ENCODE data around the gene SOX9. TPM values are rescaled to one million over a fixed set of nuclear protein-coding genes. Genes with fewer than 3 reads are reported as not detected.

Gene SOX9
- total and polyA plus RNA-seq, 2 experiments from 2014 or later: 16.6 to 18.5 TPM

DNA sequence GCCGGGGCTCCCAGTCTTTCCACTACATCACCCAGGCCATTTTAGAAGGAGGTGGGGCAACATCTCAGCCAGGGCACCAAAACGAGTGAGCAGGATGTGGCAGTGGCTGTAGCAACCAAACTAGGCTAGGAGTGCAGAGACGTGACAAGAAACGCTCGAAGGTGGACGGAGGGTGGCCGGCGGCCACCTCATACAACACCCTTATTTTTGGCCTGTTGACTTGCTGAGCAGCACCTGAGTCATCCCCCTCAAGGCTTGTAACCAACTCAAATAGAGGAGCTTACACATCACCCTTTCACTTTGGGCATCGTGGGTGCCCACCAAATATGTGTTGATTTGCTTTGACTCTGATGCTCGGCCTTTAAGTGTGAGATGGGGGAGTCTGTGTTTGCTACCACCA, 23.7 kb upstream of the SOX9 start:
- H3K9me3 ChIP-seq (ENCODE audit: low read depth): no peaks in the 10 kb centered on the region
- H2AFZ ChIP-seq: no peak overlapping the region
- no peaks in the 10 kb centered on the region for H3K79me2 ChIP-seq (ENCODE audit: insufficient read depth)

DNA sequence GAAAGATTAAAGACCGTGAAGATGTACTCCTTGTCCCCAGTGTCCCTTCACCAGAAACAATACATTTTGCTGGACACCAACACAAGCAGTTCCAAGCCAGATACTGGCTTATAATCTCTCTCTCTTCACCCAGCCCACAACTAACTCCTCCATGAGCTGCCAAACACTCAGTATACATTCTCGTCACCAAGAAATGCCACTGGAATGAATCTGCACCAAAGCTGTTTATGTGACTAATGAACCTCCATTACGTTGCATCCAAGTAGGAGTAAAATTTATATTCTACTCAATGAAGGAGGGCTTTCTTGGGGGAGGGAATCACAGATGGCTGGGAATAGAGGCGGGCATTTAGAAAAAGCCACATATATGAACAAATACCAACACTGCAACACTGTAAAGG, 20.9 kb upstream of the SOX9 start:
- H4K20me1 ChIP-seq (ENCODE audit: insufficient read depth): no peaks in the 10 kb centered on the region
- H3F3A ChIP-seq (ENCODE audit: insufficient read depth): no peaks in the 10 kb centered on the region
- 33 to 34% methylated on average over 4 of the region's 4 CpGs for WGBS, 2 experiments (ENCODE audit: low coverage in 1 of 2, low lambda C conversion rate in 2 of 2, missing lambda C conversion rate in 2 of 2)
- H3K9me2 ChIP-seq (ENCODE audit: insufficient read depth): no peaks in the 10 kb centered on the region
- peaks cover 10% of the 10 kb centered on the region; the same call in 1 of the 2 replicates for H3K4me1 ChIP-seq (ENCODE audit: insufficient read depth)
- H2AFZ ChIP-seq: no peak overlapping the region
- no peak overlapping the region for H3K27ac ChIP-seq
- H3K4me3 ChIP-seq: no peak overlapping the region
- H3K27me3 ChIP-seq (replicated peaks; ENCODE audit: insufficient read depth): no peaks in the 10 kb centered on the region
- DNase-seq: peak; percentile 80
- no peak overlapping the region for H3K9ac ChIP-seq
- TF ChIP-seq EZH2phosphoT487 (IDR thresholded peaks at IDR 0.05; ENCODE audit: insufficient read depth, low read depth): no peak
- TF ChIP-seq EZH2 (IDR thresholded peaks at IDR 0.05; ENCODE audit: insufficient read depth, poor library complexity, severe bottlenecking): no peak
- peak overlapping the region; percentile 25 for H3K4me2 ChIP-seq (ENCODE audit: unreplicated experiment)
- no peaks in the 10 kb centered on the region for H3K9me3 ChIP-seq (ENCODE audit: low read depth)
- in situ Hi-C loops (cut with MboI): loop anchor here (25.0 kb wide), 1 partner anchor 1338 kb away; no protein-coding TSS in a partner anchor
- H3K36me3 ChIP-seq (ENCODE audit: low read depth): no peaks in the 10 kb centered on the region
- no peaks in the 10 kb centered on the region for H3K79me2 ChIP-seq (ENCODE audit: insufficient read depth)

More for the DNA sequence above, 23.7 kb upstream of the SOX9 start:
- H3K36me3 ChIP-seq (ENCODE audit: low read depth): no peaks in the 10 kb centered on the region
- peaks cover 10% of the 10 kb centered on the region; the same call in 1 of the 2 replicates for H3K4me1 ChIP-seq (ENCODE audit: insufficient read depth)
- DNase-seq: peak; percentile 50
- TF ChIP-seq EZH2 (IDR thresholded peaks at IDR 0.05; ENCODE audit: insufficient read depth, poor library complexity, severe bottlenecking) (no peak), EZH2phosphoT487 (IDR thresholded peaks at IDR 0.05; ENCODE audit: insufficient read depth, low read depth) (no peak)
- WGBS, 2 experiments (ENCODE audit: low coverage in 1 of 2, low lambda C conversion rate in 2 of 2, missing lambda C conversion rate in 2 of 2): 77 to 78% methylated on average over 10 of the region's 10 CpGs
- no peak overlapping the region for H3K9ac ChIP-seq
- H3K9me2 ChIP-seq (ENCODE audit: insufficient read depth): no peaks in the 10 kb centered on the region
- no peak overlapping the region for H3K4me3 ChIP-seq
- in situ Hi-C loops (cut with MboI): no loop called here
- H3K27ac ChIP-seq: no peak overlapping the region
- H3F3A ChIP-seq (ENCODE audit: insufficient read depth): no peaks in the 10 kb centered on the region
- H4K20me1 ChIP-seq (ENCODE audit: insufficient read depth): no peaks in the 10 kb centered on the region
- H3K4me2 ChIP-seq (ENCODE audit: unreplicated experiment): no peak overlapping the region
- H3K27me3 ChIP-seq (replicated peaks; ENCODE audit: insufficient read depth): peaks cover 7% of the 10 kb centered on the region; the same call in 1 of the 2 replicates

DNA sequence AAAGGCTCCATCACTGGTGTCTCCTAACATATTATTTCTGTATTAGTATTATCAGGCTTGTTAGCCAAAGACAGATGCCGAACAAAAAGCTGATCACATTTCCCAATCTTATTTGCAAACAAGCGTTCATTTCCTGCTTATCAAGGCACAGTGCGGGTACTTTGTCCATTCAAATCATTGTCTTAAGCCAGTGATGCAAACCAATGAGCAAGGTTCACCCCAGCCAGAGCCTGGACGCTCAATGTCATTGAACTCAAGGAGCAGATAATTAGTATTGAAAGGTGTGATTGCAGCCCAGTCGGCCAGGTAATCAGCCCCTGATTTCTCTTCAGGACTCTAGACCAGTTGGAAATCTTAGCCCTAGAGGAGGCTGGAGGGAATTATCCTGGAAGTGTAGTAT, 20.4 kb upstream of the SOX9 start:
- H2AFZ ChIP-seq: no peak overlapping the region
- DNase-seq: no peak
- H3K79me2 ChIP-seq (ENCODE audit: insufficient read depth): no peaks in the 10 kb centered on the region
- H3K9ac ChIP-seq: no peak overlapping the region
- no peak overlapping the region for H3K4me3 ChIP-seq
- H3F3A ChIP-seq (ENCODE audit: insufficient read depth): no peaks in the 10 kb centered on the region
- H3K9me3 ChIP-seq (ENCODE audit: low read depth): no peaks in the 10 kb centered on the region
- H3K9me2 ChIP-seq (ENCODE audit: insufficient read depth): no peaks in the 10 kb centered on the region
- TF ChIP-seq EZH2 (IDR thresholded peaks at IDR 0.05; ENCODE audit: insufficient read depth, poor library complexity, severe bottlenecking) (no peak), EZH2phosphoT487 (IDR thresholded peaks at IDR 0.05; ENCODE audit: insufficient read depth, low read depth) (no peak)
- in situ Hi-C loops (cut with MboI): loop anchor here (25.0 kb wide), 1 partner anchor 1338 kb away; no protein-coding TSS in a partner anchor
- no peaks in the 10 kb centered on the region for H3K36me3 ChIP-seq (ENCODE audit: low read depth)
- WGBS, 2 experiments (ENCODE audit: low coverage in 1 of 2, low lambda C conversion rate in 2 of 2, missing lambda C conversion rate in 2 of 2): 88 to 90% methylated on average over 5 of the region's 5 CpGs
- no peaks in the 10 kb centered on the region for H3K27me3 ChIP-seq (replicated peaks; ENCODE audit: insufficient read depth)
- H4K20me1 ChIP-seq (ENCODE audit: insufficient read depth): no peaks in the 10 kb centered on the region
- H3K27ac ChIP-seq: no peak overlapping the region
- H3K4me2 ChIP-seq (ENCODE audit: unreplicated experiment): no peak overlapping the region
- H3K4me1 ChIP-seq (ENCODE audit: insufficient read depth): peaks cover 10% of the 10 kb centered on the region; the same call in 1 of the 2 replicates

DNA sequence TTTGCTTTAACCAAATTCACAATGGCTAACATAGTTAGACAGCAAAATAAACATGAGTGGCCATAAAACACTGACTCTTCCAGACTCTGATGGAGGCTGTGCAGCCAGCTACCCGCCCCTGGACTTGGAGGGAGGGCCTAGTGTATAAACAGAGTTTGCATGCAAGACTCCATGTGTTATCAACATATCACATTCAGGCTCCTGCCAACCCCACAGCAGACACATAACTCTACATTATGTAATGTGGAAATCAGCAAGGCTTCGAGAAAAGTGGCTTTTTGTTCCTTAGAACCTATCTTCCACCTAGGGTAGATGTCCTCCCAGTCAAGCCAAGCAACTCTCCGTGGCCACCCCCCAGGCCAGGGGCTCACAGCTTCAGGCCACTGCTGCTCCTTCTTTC, 19.3 kb upstream of the SOX9 start:
- Histone ChIP-seq H3K9ac (no peak overlapping the region), H3K4me1 (ENCODE audit: insufficient read depth) (peaks cover 10% of the 10 kb centered on the region; the same call in 1 of the 2 replicates), H3K27ac (no peak overlapping the region), H3K27me3 (replicated peaks; ENCODE audit: insufficient read depth) (no peaks in the 10 kb centered on the region), H3K36me3 (ENCODE audit: low read depth) (no peaks in the 10 kb centered on the region), H3F3A (ENCODE audit: insufficient read depth) (no peaks in the 10 kb centered on the region), H3K9me3 (ENCODE audit: low read depth) (no peaks in the 10 kb centered on the region), H4K20me1 (ENCODE audit: insufficient read depth) (no peaks in the 10 kb centered on the region), H3K79me2 (ENCODE audit: insufficient read depth) (no peaks in the 10 kb centered on the region), H3K4me3 (no peak overlapping the region), H2AFZ (no peak overlapping the region), H3K4me2 (ENCODE audit: unreplicated experiment) (no peak overlapping the region), H3K9me2 (ENCODE audit: insufficient read depth) (no peaks in the 10 kb centered on the region)
- 21 to 23% methylated on average over 3 of the region's 3 CpGs for WGBS, 2 experiments (ENCODE audit: low coverage in 1 of 2, low lambda C conversion rate in 2 of 2, missing lambda C conversion rate in 2 of 2)
- TF ChIP-seq EZH2phosphoT487 (IDR thresholded peaks at IDR 0.05; ENCODE audit: insufficient read depth, low read depth) (no peak), EZH2 (IDR thresholded peaks at IDR 0.05; ENCODE audit: insufficient read depth, poor library complexity, severe bottlenecking) (no peak)
- DNase-seq: no peak
- in situ Hi-C loops (cut with MboI): loop anchor here (25.0 kb wide), 1 partner anchor 1339 kb away; no protein-coding TSS in a partner anchor
